Activated effector memory CD4-positive, alpha-beta T cell treated with Interleukin-2 at 50 U/mL for 16 hours (primary cell): ENCODE results near the gene NBEAL2.

Source experiments
- DNase-seq: peaks from one replicate; pipeline ENCODE4 v3.0.0-alpha.2; 2020

Gene NBEAL2

GRCh38 chr3:47000922-47001730, 21.7 kb downstream of the NBEAL2 start:
- no peak for DNase-seq

GRCh38 chr3:47001731-47002170, 22.3 kb downstream of the NBEAL2 start:
- DNase-seq = no peak

- DNase-seq = no peak
Observed at GRCh38 chr3:47002171-47003055, 22.9 kb downstream of the NBEAL2 start.

GRCh38 chr3:47003056-47003410, 23.6 kb downstream of the NBEAL2 start:
- DNase-seq = no peak

- DNase-seq = no peak
Observed at GRCh38 chr3:47003461-47004368, 24.2 kb downstream of the NBEAL2 start.

- no peak for DNase-seq
Observed at GRCh38 chr3:47004369-47005211, 25.1 kb downstream of the NBEAL2 start.

- no peak for DNase-seq
Observed at GRCh38 chr3:47005212-47006144, 26.0 kb downstream of the NBEAL2 start.

GRCh38 chr3:47006145-47006651, 26.7 kb downstream of the NBEAL2 start:
- DNase-seq = no peak

GRCh38 chr3:47007001-47007400, 27.5 kb downstream of the NBEAL2 start:
- no peak for DNase-seq

- no peak for DNase-seq
Observed at GRCh38 chr3:47007482-47008233, 28.2 kb downstream of the NBEAL2 start.

- DNase-seq = no peak
Observed at GRCh38 chr3:47008234-47008796, 28.8 kb downstream of the NBEAL2 start.

- DNase-seq = no peak
Observed at GRCh38 chr3:47008851-47009224, 29.4 kb downstream of the NBEAL2 start.

GRCh38 chr3:47009225-47010110, 30.0 kb downstream of the NBEAL2 start:
- DNase-seq = no peak

GRCh38 chr3:47010111-47010712, 30.7 kb downstream of the NBEAL2 start:
- DNase-seq = no peak

GRCh38 chr3:47010910-47011309, 31.4 kb downstream of the NBEAL2 start:
- no peak for DNase-seq

- DNase-seq = no peak
Observed at GRCh38 chr3:47011371-47011770, 31.9 kb downstream of the NBEAL2 start.

- no peak for DNase-seq
Observed at GRCh38 chr3:47012342-47013230, 33.1 kb downstream of the NBEAL2 start.
